GM23338 (cell line): ENCODE results near the gene SH3RF3.

Experiments
- CREB1 ChIP-seq: fragments of 250-450 bp; sonication (Bioruptor Pico); IDR thresholded peaks from 2 replicates; pipeline ENCODE4 v1.5.0; 2020; ENCODE audit warnings: low read depth, mild to moderate bottlenecking, moderate library complexity
- CTCF ChIP-seq, 2 experiments: fragments of 200-600 bp in 1 of 2; sonication (generic) in 1 of 2; conservative IDR thresholded peaks; 2 replicates each; pipeline versions ENCODE4 v1.5.1 to v1.6.1; 2016 to 2017; ENCODE audit warnings: antibody characterized with exemption in 2 of 2, low read depth in 2 of 2, mild to moderate bottlenecking in 2 of 2, moderate library complexity in 1 of 2
- ETS1 ChIP-seq: IDR thresholded peaks from 2 replicates; pipeline ENCODE4 v1.6.1; 2016; ENCODE audit warnings: antibody characterized with exemption
- EZH2 ChIP-seq: fragments of 200-600 bp; sonication (generic); IDR thresholded peaks from one replicate; pipeline ENCODE4 v1.8.0; 2017; ENCODE audit warnings: antibody characterized with exemption, mild to moderate bottlenecking, low read depth; ENCODE audit not compliant: unreplicated experiment
- EZH2phosphoT487 ChIP-seq: fragments of 200-600 bp; sonication (generic); IDR thresholded peaks from one replicate; pipeline ENCODE4 v1.8.1; 2018; ENCODE audit warnings: antibody characterized with exemption; ENCODE audit not compliant: unreplicated experiment
- JUNB ChIP-seq: IDR thresholded peaks from one replicate; pipeline ENCODE4 v1.6.1; 2016; ENCODE audit warnings: antibody characterized with exemption; ENCODE audit not compliant: unreplicated experiment
- POLR2AphosphoS5 ChIP-seq: IDR thresholded peaks from 2 replicates; pipeline ENCODE4 v1.6.1; 2016; ENCODE audit warnings: antibody characterized with exemption, low read depth
- STAT1 ChIP-seq: IDR thresholded peaks from one replicate; pipeline ENCODE4 v1.6.1; 2016; ENCODE audit warnings: antibody characterized with exemption; ENCODE audit not compliant: unreplicated experiment
- ZNF114 ChIP-seq: fragments of 250-450 bp; sonication (Bioruptor Pico); IDR thresholded peaks from 2 replicates; pipeline ENCODE4 v1.5.0; 2020; ENCODE audit warnings: mild to moderate bottlenecking, moderate library complexity
- ZNF331 ChIP-seq: fragments of 250-450 bp; sonication (Bioruptor Pico); IDR thresholded peaks from 2 replicates; pipeline ENCODE4 v1.5.0; 2020; ENCODE audit warnings: low read depth, mild to moderate bottlenecking, moderate library complexity
- TF ChIP-seq, protein P1 (sequence below): IDR thresholded peaks from one replicate; pipeline ENCODE4 v1.6.1; 2018; ENCODE audit warnings: antibody characterized with exemption; ENCODE audit not compliant: unreplicated experiment

DNA sequence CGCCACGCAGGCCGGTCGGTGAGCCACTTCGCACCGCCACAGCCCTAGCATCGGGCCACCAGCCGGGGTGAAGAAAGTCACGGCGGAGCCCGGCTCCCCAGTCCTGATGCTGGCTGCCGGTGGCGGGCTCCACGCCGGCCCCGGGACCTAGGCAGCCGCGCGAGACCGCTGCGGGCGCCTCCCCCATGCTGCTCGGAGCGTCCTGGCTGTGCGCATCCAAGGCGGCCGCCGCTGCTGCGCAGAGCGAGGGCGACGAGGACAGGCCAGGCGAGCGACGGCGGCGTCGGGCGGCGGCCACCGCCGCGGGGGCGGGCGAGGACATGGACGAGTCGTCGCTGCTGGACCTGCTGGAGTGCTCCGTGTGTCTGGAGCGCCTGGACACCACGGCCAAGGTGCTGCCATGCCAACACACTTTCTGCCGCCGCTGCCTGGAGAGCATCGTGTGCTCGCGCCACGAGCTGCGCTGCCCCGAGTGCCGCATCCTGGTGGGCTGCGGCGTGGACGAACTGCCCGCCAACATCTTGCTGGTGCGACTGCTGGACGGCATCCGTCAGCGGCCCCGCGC lies 433 bp downstream of the SH3RF3 start:
- TF ChIP-seq CTCF (conservative IDR thresholded peaks at IDR 0.05; ENCODE audit: low read depth in 2 of 2) (no peak), EZH2 (no peak), STAT1 (no peak), POLR2AphosphoS5 (no peak), CREB1 (no peak), ETS1 (no peak), JUNB (no peak), EZH2phosphoT487 (no peak), ZNF114 (CRISPR knock-in tag) (no peak), ZNF331 (no peak)
- TF ChIP-seq, protein P1, sequence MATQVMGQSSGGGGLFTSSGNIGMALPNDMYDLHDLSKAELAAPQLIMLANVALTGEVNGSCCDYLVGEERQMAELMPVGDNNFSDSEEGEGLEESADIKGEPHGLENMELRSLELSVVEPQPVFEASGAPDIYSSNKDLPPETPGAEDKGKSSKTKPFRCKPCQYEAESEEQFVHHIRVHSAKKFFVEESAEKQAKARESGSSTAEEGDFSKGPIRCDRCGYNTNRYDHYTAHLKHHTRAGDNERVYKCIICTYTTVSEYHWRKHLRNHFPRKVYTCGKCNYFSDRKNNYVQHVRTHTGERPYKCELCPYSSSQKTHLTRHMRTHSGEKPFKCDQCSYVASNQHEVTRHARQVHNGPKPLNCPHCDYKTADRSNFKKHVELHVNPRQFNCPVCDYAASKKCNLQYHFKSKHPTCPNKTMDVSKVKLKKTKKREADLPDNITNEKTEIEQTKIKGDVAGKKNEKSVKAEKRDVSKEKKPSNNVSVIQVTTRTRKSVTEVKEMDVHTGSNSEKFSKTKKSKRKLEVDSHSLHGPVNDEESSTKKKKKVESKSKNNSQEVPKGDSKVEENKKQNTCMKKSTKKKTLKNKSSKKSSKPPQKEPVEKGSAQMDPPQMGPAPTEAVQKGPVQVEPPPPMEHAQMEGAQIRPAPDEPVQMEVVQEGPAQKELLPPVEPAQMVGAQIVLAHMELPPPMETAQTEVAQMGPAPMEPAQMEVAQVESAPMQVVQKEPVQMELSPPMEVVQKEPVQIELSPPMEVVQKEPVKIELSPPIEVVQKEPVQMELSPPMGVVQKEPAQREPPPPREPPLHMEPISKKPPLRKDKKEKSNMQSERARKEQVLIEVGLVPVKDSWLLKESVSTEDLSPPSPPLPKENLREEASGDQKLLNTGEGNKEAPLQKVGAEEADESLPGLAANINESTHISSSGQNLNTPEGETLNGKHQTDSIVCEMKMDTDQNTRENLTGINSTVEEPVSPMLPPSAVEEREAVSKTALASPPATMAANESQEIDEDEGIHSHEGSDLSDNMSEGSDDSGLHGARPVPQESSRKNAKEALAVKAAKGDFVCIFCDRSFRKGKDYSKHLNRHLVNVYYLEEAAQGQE, result no peak
